Fibroblast of villous mesenchyme (primary cell): ENCODE measurements around the gene SART3. TPM values are rescaled to one million over a fixed set of nuclear protein-coding genes. Genes with fewer than 3 reads are reported as not detected.

Experiments
- DNase-seq: peaks from one replicate; pipeline ENCODE4 v3.0.0-alpha.2; 2010; ENCODE audit warnings: low read depth
- H3K4me3 ChIP-seq: 2 replicates; pipeline ENCODE4 v1.5.1; 2011; ENCODE audit warnings: low read depth, mild to moderate bottlenecking, low read length
- total RNA-seq: library from RNA; depleted of rRNA; stranded (reverse); fragments of >200 nt; gene quantifications from 2 replicates; pipeline ENCODE4 v1.2.3, GENCODE V29; 2012
- TF ChIP-seq, protein P1 (sequence below): IDR thresholded peaks from 2 replicates; pipeline ENCODE4 v1.5.1; 2012; ENCODE audit warnings: low read depth, mild to moderate bottlenecking, low read length; ENCODE audit not compliant: insufficient read depth

The SART3 gene
- total RNA-seq, 1 donor: 59.2 TPM

DNA sequence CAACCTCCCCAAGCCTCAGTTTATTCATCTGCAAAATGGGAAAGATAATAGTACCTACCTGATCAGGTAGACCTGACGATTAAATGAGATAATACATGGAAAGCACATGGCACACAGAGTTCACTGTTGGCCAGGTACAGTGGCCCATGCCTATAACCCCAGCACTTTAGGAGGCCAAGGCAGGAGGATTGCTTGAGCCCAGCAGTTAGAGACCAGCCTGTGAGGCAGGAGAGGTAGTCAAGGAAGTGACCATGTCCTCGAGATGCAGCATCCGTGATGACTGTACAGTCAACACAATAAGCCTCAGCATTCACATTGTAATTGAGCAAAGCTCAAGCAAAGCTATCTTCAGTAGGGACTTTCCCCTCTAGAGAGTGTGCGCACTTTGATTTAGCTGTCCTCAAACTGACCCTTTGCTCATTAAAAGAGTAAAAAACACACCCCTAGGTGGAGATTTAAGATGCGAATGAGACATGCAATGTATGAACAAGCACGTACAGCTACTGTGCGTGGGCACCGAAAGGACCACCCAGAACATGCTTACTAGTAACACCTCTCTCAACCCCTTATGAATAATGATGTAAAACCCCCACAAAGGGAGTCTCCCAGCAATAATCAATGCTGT is 11.3 kb upstream of the SART3 start:
- no peak overlapping the region for H3K4me3 ChIP-seq
- TF ChIP-seq, protein P1, sequence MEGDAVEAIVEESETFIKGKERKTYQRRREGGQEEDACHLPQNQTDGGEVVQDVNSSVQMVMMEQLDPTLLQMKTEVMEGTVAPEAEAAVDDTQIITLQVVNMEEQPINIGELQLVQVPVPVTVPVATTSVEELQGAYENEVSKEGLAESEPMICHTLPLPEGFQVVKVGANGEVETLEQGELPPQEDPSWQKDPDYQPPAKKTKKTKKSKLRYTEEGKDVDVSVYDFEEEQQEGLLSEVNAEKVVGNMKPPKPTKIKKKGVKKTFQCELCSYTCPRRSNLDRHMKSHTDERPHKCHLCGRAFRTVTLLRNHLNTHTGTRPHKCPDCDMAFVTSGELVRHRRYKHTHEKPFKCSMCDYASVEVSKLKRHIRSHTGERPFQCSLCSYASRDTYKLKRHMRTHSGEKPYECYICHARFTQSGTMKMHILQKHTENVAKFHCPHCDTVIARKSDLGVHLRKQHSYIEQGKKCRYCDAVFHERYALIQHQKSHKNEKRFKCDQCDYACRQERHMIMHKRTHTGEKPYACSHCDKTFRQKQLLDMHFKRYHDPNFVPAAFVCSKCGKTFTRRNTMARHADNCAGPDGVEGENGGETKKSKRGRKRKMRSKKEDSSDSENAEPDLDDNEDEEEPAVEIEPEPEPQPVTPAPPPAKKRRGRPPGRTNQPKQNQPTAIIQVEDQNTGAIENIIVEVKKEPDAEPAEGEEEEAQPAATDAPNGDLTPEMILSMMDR: no peak
- DNase-seq: peak; percentile 46

DNA sequence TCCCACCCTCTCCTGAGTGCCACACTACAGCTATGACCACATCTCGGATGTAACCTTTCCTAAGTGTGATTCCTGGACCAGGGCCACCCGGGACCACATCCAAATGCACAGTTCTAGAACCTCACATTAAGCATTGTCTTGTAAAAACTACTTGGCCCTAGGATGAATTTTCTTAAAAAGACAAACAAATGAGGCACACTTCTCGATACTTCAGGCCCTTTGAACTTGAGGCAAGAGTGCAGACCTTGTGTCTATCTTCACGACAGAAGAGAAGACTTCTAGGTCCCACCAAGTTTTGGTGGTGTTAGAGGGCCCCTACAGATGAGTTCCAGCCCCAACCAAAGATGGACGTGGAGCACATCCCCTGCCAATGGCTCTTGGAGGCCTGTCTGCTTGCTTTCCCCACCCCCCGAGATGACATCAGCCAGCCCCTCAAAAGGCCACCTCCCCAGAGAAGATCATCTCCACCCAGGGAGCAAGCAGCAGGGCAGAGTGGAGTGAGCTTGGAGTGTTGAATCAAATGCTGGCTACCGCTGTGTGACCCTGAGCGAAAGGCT is 10.7 kb upstream of the SART3 start:
- no peak overlapping the region for H3K4me3 ChIP-seq
- TF ChIP-seq, protein P1: no peak
- DNase-seq: no peak

DNA sequence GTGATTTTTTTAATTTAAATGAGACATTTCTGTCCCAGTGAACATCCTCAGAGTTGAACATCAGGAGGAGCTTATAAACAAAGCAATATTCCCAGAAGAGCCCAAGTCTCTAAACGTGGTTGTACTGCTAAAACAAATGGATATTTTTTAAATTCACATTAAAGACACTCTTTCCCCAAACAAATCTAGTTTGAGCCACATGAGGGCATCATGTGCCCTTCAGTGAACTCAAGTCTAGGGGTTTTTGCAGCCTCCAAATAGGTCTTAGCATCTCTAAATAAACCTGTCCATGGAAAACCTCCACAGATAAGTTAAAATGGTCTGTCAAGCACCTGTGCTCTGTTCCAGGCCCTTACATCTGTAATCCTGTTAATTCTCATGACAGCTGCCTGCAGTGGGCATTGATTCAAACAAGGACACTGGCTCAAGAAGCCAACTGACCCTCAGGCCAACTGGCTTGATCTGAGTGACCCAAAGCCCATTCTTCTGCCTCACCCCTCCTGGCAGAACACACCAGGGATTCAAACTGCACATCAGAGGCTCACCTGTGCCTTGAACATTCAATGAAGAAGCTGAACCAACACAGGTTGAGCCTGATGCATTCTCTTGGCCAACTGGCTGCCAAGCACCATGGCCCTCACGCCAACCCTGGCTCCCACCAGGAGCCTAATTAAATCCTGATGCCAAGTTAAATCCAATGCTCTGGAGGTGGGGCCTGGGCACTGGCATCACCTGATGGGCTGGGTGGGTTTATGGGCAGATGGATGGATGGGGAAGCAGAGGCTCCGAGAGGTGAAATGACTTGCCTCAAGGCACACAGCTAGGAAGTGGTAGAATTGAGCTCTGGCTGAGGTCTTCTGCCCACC is 10.0 kb upstream of the SART3 start:
- peak; percentile 70 for DNase-seq
- H3K4me3 ChIP-seq: no peak overlapping the region
- TF ChIP-seq, protein P1: peak; percentile 63

DNA sequence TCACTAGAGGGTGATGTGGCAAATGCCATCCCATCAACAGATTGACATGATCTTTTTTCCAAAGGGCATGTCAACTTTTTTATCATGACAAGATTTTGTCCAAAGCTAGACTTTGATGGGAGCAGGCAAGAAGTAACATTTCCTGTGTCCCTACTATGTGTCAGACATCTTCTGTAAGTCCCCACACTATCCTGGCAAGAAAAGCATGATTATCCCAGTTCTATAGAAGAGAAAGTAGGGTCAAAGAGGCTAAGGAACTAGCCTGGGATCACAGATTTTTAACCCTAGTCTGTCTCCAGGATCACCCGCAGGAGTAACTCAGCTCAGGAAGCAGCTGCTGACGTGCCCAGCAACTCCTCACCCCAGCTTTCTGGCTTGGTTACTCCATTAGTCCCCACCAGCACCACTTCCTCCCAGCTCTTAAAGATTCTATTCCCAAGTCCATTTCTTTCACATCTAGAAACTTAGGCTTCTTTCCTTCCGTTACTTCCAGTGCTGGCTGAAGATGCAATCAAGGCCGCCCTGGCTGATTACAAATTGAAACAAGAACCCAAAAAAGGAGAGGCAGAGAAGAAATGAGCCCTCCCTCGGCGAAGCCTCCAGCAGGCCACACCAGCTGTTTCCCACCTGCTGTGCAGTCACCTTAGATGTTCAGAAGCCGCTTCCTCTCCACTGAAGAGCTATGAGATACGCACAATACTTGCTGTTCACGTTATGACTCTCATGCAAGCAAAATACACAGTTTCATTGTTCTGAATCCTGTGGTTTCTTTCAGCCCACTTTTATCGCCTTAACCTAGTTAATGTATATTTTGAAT is 7.6 kb upstream of the SART3 start:
- TF ChIP-seq, protein P1: no peak
- H3K4me3 ChIP-seq: no peak overlapping the region
- no peak for DNase-seq

DNA sequence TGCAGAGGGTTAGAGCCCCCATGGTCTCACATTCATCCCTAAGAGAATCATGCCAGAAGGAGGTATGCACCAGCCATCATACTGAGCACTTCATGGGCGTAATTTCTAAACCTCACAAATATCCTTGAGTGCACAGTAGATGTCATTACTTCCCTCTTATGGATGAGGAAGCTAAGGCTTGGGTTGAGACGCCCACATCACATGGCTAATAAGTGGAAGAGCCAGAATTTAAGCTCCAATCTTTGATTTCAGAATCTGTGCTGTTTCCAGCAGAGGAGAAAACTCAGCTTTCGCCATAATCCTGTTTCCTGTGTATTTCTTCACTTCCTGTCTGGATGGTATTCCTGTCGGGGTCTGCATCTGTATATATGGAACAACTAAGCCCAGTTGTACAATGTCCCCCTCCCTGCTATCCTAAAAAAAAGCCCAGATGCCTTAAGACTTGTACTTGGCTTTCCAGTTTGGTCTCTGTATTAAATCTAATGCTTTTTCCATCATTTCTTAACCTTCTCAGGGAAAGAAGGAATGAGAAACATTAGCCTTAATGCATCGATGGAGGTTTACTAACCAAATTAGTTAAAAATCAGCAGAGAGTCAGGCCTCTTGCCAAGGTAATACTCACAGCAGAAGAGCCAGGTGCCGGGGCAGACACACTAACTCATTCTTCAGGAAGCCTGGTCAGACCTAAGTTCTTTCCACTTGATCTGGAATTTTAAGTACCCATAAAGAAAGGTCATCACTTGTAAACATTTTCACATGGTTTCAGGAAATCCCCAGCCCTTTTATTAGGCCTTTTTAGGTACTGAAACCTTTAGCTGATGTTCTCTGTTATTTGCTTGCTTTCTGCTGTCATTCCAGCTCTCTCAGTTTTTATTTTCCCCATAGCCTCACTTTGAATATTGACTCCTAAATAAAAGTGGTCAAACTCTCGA is 6.7 kb upstream of the SART3 start:
- TF ChIP-seq, protein P1: no peak
- DNase-seq: peak; percentile 67
- no peak overlapping the region for H3K4me3 ChIP-seq
